Measurements from ENCODE around the gene PLD4.
"Not testable (repeated sequence)": the region's sequence is repeated elsewhere in the genome, so short reads cannot be mapped to it uniquely, and the experiment has no call there.

The PLD4 gene

GRCh38 chr14:104885973-104886689, 38.5 kb upstream of the PLD4 start:
- DNase-seq (ENCODE audit: low read depth), result no peak

- DNase-seq (ENCODE audit: low read depth), result no peak
Observed at GRCh38 chr14:104886690-104887622, 37.7 kb upstream of the PLD4 start.

GRCh38 chr14:104887623-104888488, 36.8 kb upstream of the PLD4 start:
- DNase-seq (ENCODE audit: low read depth), result no peak

GRCh38 chr14:104888489-104889374, 35.9 kb upstream of the PLD4 start:
- no peak for DNase-seq (ENCODE audit: low read depth)

GRCh38 chr14:104889375-104889757, 35.3 kb upstream of the PLD4 start:
- DNase-seq (ENCODE audit: low read depth), result no peak

GRCh38 chr14:104890292-104890691, 34.4 kb upstream of the PLD4 start:
- not testable (repeated sequence) for DNase-seq (ENCODE audit: low read depth)

- DNase-seq (ENCODE audit: low read depth), result no peak
Observed at GRCh38 chr14:104891121-104891551, 33.5 kb upstream of the PLD4 start.

- DNase-seq (ENCODE audit: low read depth), result no peak
Observed at GRCh38 chr14:104891664-104892530, 32.8 kb upstream of the PLD4 start.

GRCh38 chr14:104892531-104893434, 31.9 kb upstream of the PLD4 start:
- DNase-seq (ENCODE audit: low read depth), result no peak

- DNase-seq (ENCODE audit: low read depth), result no peak
Observed at GRCh38 chr14:104893435-104894207, 31.1 kb upstream of the PLD4 start.

GRCh38 chr14:104894331-104895206, 30.1 kb upstream of the PLD4 start:
- no peak for DNase-seq (ENCODE audit: low read depth)

GRCh38 chr14:104895207-104895785, 29.4 kb upstream of the PLD4 start:
- DNase-seq (ENCODE audit: low read depth), result no peak

- no peak for DNase-seq (ENCODE audit: low read depth)
Observed at GRCh38 chr14:104895786-104896661, 28.7 kb upstream of the PLD4 start.

- DNase-seq (ENCODE audit: low read depth), result no peak
Observed at GRCh38 chr14:104897330-104898194, 27.1 kb upstream of the PLD4 start.

GRCh38 chr14:104898195-104898558, 26.5 kb upstream of the PLD4 start:
- DNase-seq (ENCODE audit: low read depth), result no peak
